ENCODE measurements around the gene TBCEL. TPM values are rescaled to one million over a fixed set of nuclear protein-coding genes. Genes with fewer than 3 reads are reported as not detected.

Gene TBCEL
- total and polyA plus RNA-seq, 2 donors (not counting 3 experiments of a cell fraction or from before 2014, with no cell fraction given) = 5.6 to 19.5 TPM

DNA sequence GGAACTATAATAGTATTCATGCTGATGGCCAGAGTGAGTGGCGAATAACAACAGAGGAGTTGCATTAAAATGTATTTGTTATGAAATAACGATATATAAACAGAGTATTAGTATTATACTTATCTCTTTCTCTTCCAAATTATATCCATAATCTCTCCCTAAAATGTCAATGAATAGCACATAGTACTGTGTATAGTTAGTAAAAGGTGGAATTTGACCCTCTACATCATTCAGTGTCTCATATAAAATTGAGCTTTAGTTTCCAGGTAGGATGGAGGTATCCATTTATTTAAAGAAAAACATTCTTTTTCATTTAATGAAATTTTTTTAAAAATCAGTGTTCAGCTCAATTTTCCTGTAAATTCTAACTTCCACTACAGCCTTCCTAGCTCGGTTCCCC is 42.7 kb downstream of the TBCEL start:
- BruUV-seq (replicated peaks) = no TSS peak
- POLR2A ChIA-PET = no interaction called here
- intact Hi-C loops (cut with micrococcal nuclease) = no loop called here

DNA sequence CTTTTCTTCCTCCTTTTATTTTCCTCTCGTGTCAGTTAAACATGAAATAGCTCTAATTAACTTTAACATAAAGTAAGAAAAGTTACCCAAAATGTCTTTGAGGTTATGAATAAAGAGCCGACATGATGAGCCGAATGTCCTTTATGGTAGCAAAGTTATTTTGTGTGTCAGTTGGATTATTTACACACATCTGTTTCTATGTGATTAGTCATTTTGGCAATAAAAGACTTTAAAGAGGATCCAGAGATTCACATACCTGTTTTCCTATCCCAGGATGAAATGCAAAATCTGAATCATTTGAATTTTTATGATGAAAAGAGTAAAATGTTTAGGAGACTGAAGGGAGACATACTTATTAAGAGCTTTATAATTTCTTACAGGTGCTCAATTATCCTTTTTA is 43.1 kb downstream of the TBCEL start:
- H3K4me2 ChIP-seq (ENCODE audit: insufficient read depth, low read length) = no peak overlapping the region
- intact Hi-C loops (cut with micrococcal nuclease) = no loop called here
- H4K20me1 ChIP-seq (replicated peaks; ENCODE audit: control insufficient read depth, extremely low read depth, insufficient read depth, low read length) = no peaks in the 10 kb centered on the region
- no peak overlapping the region for H3K27ac ChIP-seq (ENCODE audit: insufficient read depth, low read depth, low read length)
- ChIA-PET CTCF (interaction anchor here (0.8 to 1.4 kb wide), 2 partner anchors 15 to 128 kb away, joined by 5 to 6 read pairs; no protein-coding TSS in a partner anchor), POLR2A (no interaction called here)
- H3K9ac ChIP-seq (replicated peaks; ENCODE audit: extremely low read depth, insufficient read depth, low read length) = no peak overlapping the region
- dilution Hi-C loops (cut with MboI; ENCODE audit: extremely low pct_ligation_motif_present, low sequenced_read_pairs) = no loop called here
- no peaks in the 10 kb centered on the region for H3K79me2 ChIP-seq (ENCODE audit: control insufficient read depth, insufficient read depth, low read length)
- H3K27me3 ChIP-seq (ENCODE audit: control insufficient read depth in 2 of 2, insufficient read depth in 2 of 2, low read length in 2 of 2) = no peaks in the 10 kb centered on the region
- no peak overlapping the region for H2AFZ ChIP-seq (ENCODE audit: low read depth, low read length)
- H3K9me3 ChIP-seq (replicated peaks; ENCODE audit: control insufficient read depth, insufficient read depth, low read length) = no peaks in the 10 kb centered on the region
- H3K4me1 ChIP-seq (ENCODE audit: control insufficient read depth, extremely low read depth, insufficient read depth, low read length) = peaks cover 6% of the 10 kb centered on the region
- H3K9me1 ChIP-seq (replicated peaks; ENCODE audit: control insufficient read depth, extremely low read depth, insufficient read depth, low read length) = no peaks in the 10 kb centered on the region
- H3K36me3 ChIP-seq (ENCODE audit: control insufficient read depth in 2 of 2, extremely low read depth in 1 of 2, insufficient read depth in 2 of 2, low read length in 2 of 2) = peaks cover 0 to 1% of the 10 kb centered on the region in 2 experiments
- TF ChIP-seq JUN (IDR thresholded peaks at IDR 0.05; ENCODE audit: borderline replicate concordance, insufficient read depth, insufficient read length, low read depth) = no peak
- TF ChIP-seq, protein P1, sequence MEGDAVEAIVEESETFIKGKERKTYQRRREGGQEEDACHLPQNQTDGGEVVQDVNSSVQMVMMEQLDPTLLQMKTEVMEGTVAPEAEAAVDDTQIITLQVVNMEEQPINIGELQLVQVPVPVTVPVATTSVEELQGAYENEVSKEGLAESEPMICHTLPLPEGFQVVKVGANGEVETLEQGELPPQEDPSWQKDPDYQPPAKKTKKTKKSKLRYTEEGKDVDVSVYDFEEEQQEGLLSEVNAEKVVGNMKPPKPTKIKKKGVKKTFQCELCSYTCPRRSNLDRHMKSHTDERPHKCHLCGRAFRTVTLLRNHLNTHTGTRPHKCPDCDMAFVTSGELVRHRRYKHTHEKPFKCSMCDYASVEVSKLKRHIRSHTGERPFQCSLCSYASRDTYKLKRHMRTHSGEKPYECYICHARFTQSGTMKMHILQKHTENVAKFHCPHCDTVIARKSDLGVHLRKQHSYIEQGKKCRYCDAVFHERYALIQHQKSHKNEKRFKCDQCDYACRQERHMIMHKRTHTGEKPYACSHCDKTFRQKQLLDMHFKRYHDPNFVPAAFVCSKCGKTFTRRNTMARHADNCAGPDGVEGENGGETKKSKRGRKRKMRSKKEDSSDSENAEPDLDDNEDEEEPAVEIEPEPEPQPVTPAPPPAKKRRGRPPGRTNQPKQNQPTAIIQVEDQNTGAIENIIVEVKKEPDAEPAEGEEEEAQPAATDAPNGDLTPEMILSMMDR (IDR thresholded peaks at IDR 0.05; ENCODE audit: extremely low read depth in 1 of 2, insufficient read depth in 1 of 2, low read depth in 1 of 2, low read length in 2 of 2) = no peak
- no peak for TF ChIP-seq POLR2A (IDR thresholded peaks at IDR 0.05; ENCODE audit: low read depth, low read length)
- TF ChIP-seq GATA2 (IDR thresholded peaks at IDR 0.05; ENCODE audit: insufficient read depth, insufficient read length, low read depth, low read length) = no peak
- no peak for TF ChIP-seq FOS (IDR thresholded peaks at IDR 0.05; ENCODE audit: borderline replicate concordance, insufficient read depth, low read length)
- TF ChIP-seq, protein P2, sequence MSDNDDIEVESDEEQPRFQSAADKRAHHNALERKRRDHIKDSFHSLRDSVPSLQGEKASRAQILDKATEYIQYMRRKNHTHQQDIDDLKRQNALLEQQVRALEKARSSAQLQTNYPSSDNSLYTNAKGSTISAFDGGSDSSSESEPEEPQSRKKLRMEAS (IDR thresholded peaks at IDR 0.05; ENCODE audit: insufficient read depth, insufficient read length) = no peak
- no peak overlapping the region for H3K4me3 ChIP-seq (replicated peaks in 1 of 3; ENCODE audit: insufficient read depth in 1 of 3, low read depth in 1 of 3, low read length in 3 of 3)
- no peak for DNase-seq (ENCODE audit: low read depth, low spot score)
- no TSS peak for BruUV-seq (replicated peaks)
- no peak for FAIRE-seq

More for the DNA sequence above, 42.7 kb downstream of the TBCEL start:
- Histone ChIP-seq H3K4me3 (replicated peaks in 1 of 3; ENCODE audit: insufficient read depth in 1 of 3, low read depth in 1 of 3, low read length in 3 of 3) (no peak overlapping the region), H3K9me3 (replicated peaks; ENCODE audit: control insufficient read depth, insufficient read depth, low read length) (no peaks in the 10 kb centered on the region), H2AFZ (ENCODE audit: low read depth, low read length) (no peak overlapping the region), H3K79me2 (ENCODE audit: control insufficient read depth, insufficient read depth, low read length) (no peaks in the 10 kb centered on the region), H3K27ac (ENCODE audit: insufficient read depth, low read depth, low read length) (no peak overlapping the region), H3K9me1 (replicated peaks; ENCODE audit: control insufficient read depth, extremely low read depth, insufficient read depth, low read length) (no peaks in the 10 kb centered on the region), H3K4me2 (ENCODE audit: insufficient read depth, low read length) (no peak overlapping the region), H3K27me3 (ENCODE audit: control insufficient read depth in 2 of 2, insufficient read depth in 2 of 2, low read length in 2 of 2) (no peaks in the 10 kb centered on the region), H3K9ac (replicated peaks; ENCODE audit: extremely low read depth, insufficient read depth, low read length) (no peak overlapping the region), H3K36me3 (ENCODE audit: control insufficient read depth in 2 of 2, extremely low read depth in 1 of 2, insufficient read depth in 2 of 2, low read length in 2 of 2) (peaks cover 0 to 1% of the 10 kb centered on the region in 2 experiments), H3K4me1 (ENCODE audit: control insufficient read depth, extremely low read depth, insufficient read depth, low read length) (peaks cover 6% of the 10 kb centered on the region), H4K20me1 (replicated peaks; ENCODE audit: control insufficient read depth, extremely low read depth, insufficient read depth, low read length) (no peaks in the 10 kb centered on the region)
- dilution Hi-C loops (cut with MboI; ENCODE audit: extremely low pct_ligation_motif_present, low sequenced_read_pairs) = no loop called here
- CTCF ChIA-PET = interaction anchor here (0.8 to 1.4 kb wide), 3 partner anchors 15 to 128 kb away, joined by 3 to 6 read pairs (median 5); no protein-coding TSS in a partner anchor
- FAIRE-seq = no peak
- TF ChIP-seq MYC (IDR thresholded peaks at IDR 0.05; ENCODE audit: low read depth, low read length) (no peak), POLR2A (IDR thresholded peaks at IDR 0.05; ENCODE audit: low read depth, low read length) (no peak), JUN (IDR thresholded peaks at IDR 0.05; ENCODE audit: borderline replicate concordance, insufficient read depth, insufficient read length, low read depth) (no peak), EZH2 (IDR thresholded peaks at IDR 0.05; ENCODE audit: borderline replicate concordance, low read depth, low read length, severe bottlenecking) (no peak), FOS (IDR thresholded peaks at IDR 0.05; ENCODE audit: borderline replicate concordance, insufficient read depth, low read length) (no peak)
- TF ChIP-seq, protein P2 (IDR thresholded peaks at IDR 0.05; ENCODE audit: insufficient read depth, insufficient read length) = no peak
- no peak for DNase-seq (ENCODE audit: low read depth, low spot score)

Data from endothelial cell of umbilical vein (primary cell).